Coronary artery (tissue), 2 donors: Measurements from ENCODE around the gene PGC.

Experiments
- DNase-seq: peaks from one replicate; pipeline ENCODE4 v3.0.0-alpha.2; 2017; ENCODE audit warnings: low spot score
- H3K27ac ChIP-seq, 2 donors: fragments of 200-600 bp; sonication (generic); one replicate each; pipeline ENCODE4 v1.5.1; 2016 to 2019
- H3K4me3 ChIP-seq: fragments of 200-600 bp; sonication (generic); 2 replicates; pipeline ENCODE4 v1.5.1; 2016; ENCODE audit warnings: mild to moderate bottlenecking, moderate library complexity
- CTCF ChIP-seq: fragments of 200-600 bp; sonication (generic); IDR thresholded peaks from one replicate; pipeline ENCODE4 v1.5.1; 2019; ENCODE audit warnings: antibody characterized with exemption

PGC gene

GRCh38 chr6:41743406-41744235 lies 3.6 kb downstream of the PGC start:
- Histone ChIP-seq H3K4me3 (no peak overlapping the region), H3K27ac (no peak overlapping the region)
- DNase-seq: no peak
- TF ChIP-seq CTCF: no peak

GRCh38 chr6:41741625-41742490 lies 5.3 kb downstream of the PGC start:
- TF ChIP-seq CTCF: no peak
- Histone ChIP-seq H3K27ac (no peak overlapping the region), H3K4me3 (no peak overlapping the region)
- DNase-seq: no peak

- H3K27ac ChIP-seq: no peak overlapping the region
- TF ChIP-seq CTCF: no peak
- no peak for DNase-seq
- H3K4me3 ChIP-seq: no peak overlapping the region
Observed at GRCh38 chr6:41740366-41741162, 6.6 kb downstream of the PGC start.

- TF ChIP-seq CTCF: no peak
- Histone ChIP-seq H3K4me3 (no peak overlapping the region), H3K27ac (no peak overlapping the region)
- no peak for DNase-seq
Observed at GRCh38 chr6:41739041-41739440, 8.2 kb downstream of the PGC start.

- DNase-seq: no peak
- no peak overlapping the region for H3K27ac ChIP-seq
- no peak for TF ChIP-seq CTCF
- H3K4me3 ChIP-seq: no peak overlapping the region
Observed at GRCh38 chr6:41737591-41738130, 9.5 kb downstream of the PGC start.

GRCh38 chr6:41736800-41737555 lies 10.2 kb downstream of the PGC start:
- DNase-seq: no peak
- no peak overlapping the region for H3K27ac ChIP-seq
- H3K4me3 ChIP-seq: no peak overlapping the region
- no peak for TF ChIP-seq CTCF
